ENCODE results near the gene PTPN11. TPM values are rescaled to one million over a fixed set of nuclear protein-coding genes. Genes with fewer than 3 reads are reported as not detected.
"Not testable (repeated sequence)": the region's sequence is repeated elsewhere in the genome, so short reads cannot be mapped to it uniquely, and the experiment has no call there.

PTPN11 gene
- total and polyA plus RNA-seq, 7 experiments from 2014 or later, result 43.5 to 94.7 (median 47.3) TPM

- H3K9me3 ChIP-seq (ENCODE audit: control insufficient read depth in 2 of 3, low read length in 3 of 3); POLR2A ChIA-PET; H3K27ac ChIP-seq (ENCODE audit: low read depth, low read length); H3K9me3 Mint-ChIP-seq; CTCF ChIA-PET; H3K36me3 Mint-ChIP-seq; ATAC-seq; DNase-seq; H3K4me3 ChIP-seq (ENCODE audit: low read length); H3K27ac Mint-ChIP-seq; H3K36me3 ChIP-seq (ENCODE audit: control insufficient read depth in 2 of 3, insufficient read depth in 3 of 3, low read length in 3 of 3); H3K27me3 ChIP-seq (ENCODE audit: control insufficient read depth in 2 of 2, insufficient read depth in 2 of 2, low read length in 2 of 2); H3K27me3 Mint-ChIP-seq: not testable (repeated sequence)
- Mint-ChIP-seq H3K4me3 (peak overlapping the region in 2 of 10 donors; percentile 29 to 71), H3K4me1 (peaks cover 7 to 25% (median 21%) of the 10 kb centered on the region in 7 donors)
- intact Hi-C loops (cut with micrococcal nuclease), result loop anchor here in 1 of 2 donors (10.0 kb wide), 1 partner anchor 731 kb away; the partner anchor contains the start of genes ACAD10 and BRAP
- H3K4me1 ChIP-seq (ENCODE audit: control insufficient read depth in 2 of 2, insufficient read depth in 2 of 2, low read length in 2 of 2), result peaks cover 7 to 12% of the 10 kb centered on the region in 2 donors
These were observed 3.3 kb upstream of the PTPN11 start for GRCh38 chr12:112415457-112415856.

DNA sequence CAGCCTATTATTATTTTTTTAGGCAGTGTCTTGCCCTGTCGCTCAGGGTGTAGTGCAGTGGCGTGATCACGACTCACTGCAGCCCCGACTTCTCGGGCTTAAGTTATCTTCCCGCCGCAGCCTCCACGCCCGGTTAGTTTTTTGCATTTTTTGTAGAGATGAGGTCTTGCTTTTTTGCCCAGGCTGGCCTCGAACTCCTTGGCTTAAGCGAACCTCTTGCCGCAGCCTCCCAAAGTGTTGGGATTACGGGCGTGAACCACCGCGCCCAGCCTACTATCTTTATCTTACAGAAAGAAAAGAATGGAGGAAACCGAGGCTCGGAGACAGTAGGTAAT, 507 bp upstream of the PTPN11 start:
- Histone ChIP-seq H3K4me3 (ENCODE audit: low read length) (peak overlapping the region; percentile 100), H3K36me3 (ENCODE audit: control insufficient read depth in 2 of 3, insufficient read depth in 3 of 3, low read length in 3 of 3) (peaks cover 0 to 7% (median 0%) of the 10 kb centered on the region in 3 experiments), H3K9me3 (ENCODE audit: control insufficient read depth in 2 of 3, low read length in 3 of 3) (no peaks in the 10 kb centered on the region), H3K27ac (ENCODE audit: low read depth, low read length) (peak overlapping the region; percentile 91), H3K27me3 (ENCODE audit: control insufficient read depth in 2 of 2, insufficient read depth in 2 of 2, low read length in 2 of 2) (no peaks in the 10 kb centered on the region), H3K4me1 (ENCODE audit: control insufficient read depth in 2 of 2, insufficient read depth in 2 of 2, low read length in 2 of 2) (peaks cover 23 to 28% of the 10 kb centered on the region in 2 donors)
- Mint-ChIP-seq H3K27me3 (no peaks in the 10 kb centered on the region), H3K27ac (peak overlapping the region; percentile 94 to 100 (median 98)), H3K36me3 (peaks cover 0 to 5% (median 0%) of the 10 kb centered on the region in 5 donors), H3K9me3 (peaks cover 0 to 5% (median 0%) of the 10 kb centered on the region in 11 donors), H3K4me1 (peaks cover 17 to 45% (median 40%) of the 10 kb centered on the region in 7 donors), H3K4me3 (peak overlapping the region; percentile 90 to 100 (median 96))
- CTCF ChIA-PET, result no interaction called here
- no peak for ATAC-seq
- intact Hi-C loops (cut with micrococcal nuclease), result loop anchor here (1.0 to 10.0 kb wide), 4 partner anchors 9 to 733 kb away; partner anchors contain the start of genes HECTD4 (in 2 of the 2), RPL6 (in 2 of the 2), ACAD10 (in 1 of the 2) and BRAP (in 1 of the 2)
- POLR2A ChIA-PET, result interaction anchor here (0.7 to 1.5 kb wide), 7 partner anchors 8 to 311 kb away, joined by 3 to 4 read pairs (median 3); no protein-coding TSS in a partner anchor
- DNase-seq, result no peak

DNA sequence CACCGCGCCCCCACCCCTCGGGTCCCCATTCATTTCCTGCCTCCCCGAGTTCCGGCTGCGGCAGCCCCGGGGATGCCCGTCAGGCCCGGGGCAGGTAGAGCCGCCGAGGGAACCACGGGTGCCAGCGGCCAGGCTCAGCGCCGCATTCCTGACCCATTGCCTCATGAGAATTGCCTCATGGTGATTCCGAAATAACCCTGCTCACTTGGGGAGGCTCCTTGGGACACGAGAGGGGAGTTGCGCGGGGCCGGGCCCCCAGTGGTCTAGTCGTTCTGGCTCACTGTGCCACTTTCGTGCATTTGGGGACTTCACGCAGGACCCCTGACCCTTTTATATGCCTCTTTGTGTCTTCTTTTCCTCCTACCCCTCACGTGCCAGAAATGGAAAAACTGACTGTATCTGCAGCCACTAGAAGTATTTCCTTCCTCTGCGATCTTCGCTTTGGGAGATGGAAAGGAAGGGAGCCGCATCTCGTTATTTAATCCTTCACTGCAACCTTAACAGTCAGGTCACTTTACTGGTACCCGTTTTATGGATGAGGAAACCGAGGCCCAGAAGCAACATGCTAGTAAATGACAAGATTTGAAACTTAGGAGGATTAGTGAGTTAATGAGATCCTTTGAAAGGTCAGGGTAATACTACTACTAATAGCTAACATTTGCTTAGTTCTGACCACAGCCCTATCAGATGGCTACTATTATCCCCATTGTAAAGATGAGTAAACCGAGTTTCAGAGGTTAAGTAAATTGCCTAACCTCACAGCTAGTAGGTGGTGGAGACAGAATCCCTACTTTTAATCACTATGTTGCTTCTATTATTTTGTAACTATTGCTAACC, 768 bp downstream of the PTPN11 start:
- ATAC-seq (no peak), DNase-seq (peak in 1 of 9 donors; percentile 62)
- Histone ChIP-seq H3K27ac (ENCODE audit: low read depth, low read length) (peak overlapping the region; percentile 91), H3K4me3 (ENCODE audit: low read length) (peak overlapping the region; percentile 100), H3K36me3 (ENCODE audit: control insufficient read depth in 2 of 3, insufficient read depth in 3 of 3, low read length in 3 of 3) (peaks cover 0 to 7% (median 0%) of the 10 kb centered on the region in 3 experiments), H3K27me3 (ENCODE audit: control insufficient read depth in 2 of 2, insufficient read depth in 2 of 2, low read length in 2 of 2) (no peaks in the 10 kb centered on the region), H3K4me1 (ENCODE audit: control insufficient read depth in 2 of 2, insufficient read depth in 2 of 2, low read length in 2 of 2) (peaks cover 30 to 35% of the 10 kb centered on the region in 2 donors), H3K9me3 (ENCODE audit: control insufficient read depth in 2 of 3, low read length in 3 of 3) (no peaks in the 10 kb centered on the region)
- peak overlapping the region; percentile 87 to 97 (median 93) for H3K27ac Mint-ChIP-seq
- peak overlapping the region; percentile 86 to 99 (median 92) for H3K4me3 Mint-ChIP-seq
- ChIA-PET POLR2A (interaction anchor here (1.0 kb wide), 3 partner anchors 12 to 35 kb away, joined by 3 to 4 read pairs (median 3); no protein-coding TSS in a partner anchor), CTCF (no interaction called here)
- peaks cover 0 to 5% (median 3%) of the 10 kb centered on the region in 5 donors for H3K36me3 Mint-ChIP-seq
- intact Hi-C loops (cut with micrococcal nuclease), result loop anchor here in 1 of 2 donors (2.0 to 10.0 kb wide), 2 partner anchors 37 to 735 kb away; partner anchors contain the start of genes ACAD10, BRAP and HECTD4
- no peaks in the 10 kb centered on the region for H3K27me3 Mint-ChIP-seq
- H3K4me1 Mint-ChIP-seq, result peaks cover 26 to 52% (median 47%) of the 10 kb centered on the region in 7 donors
- peaks cover 0 to 5% (median 0%) of the 10 kb centered on the region in 11 donors for H3K9me3 Mint-ChIP-seq

- Mint-ChIP-seq H3K27ac (peak overlapping the region in 6 of 9 donors; percentile 17 to 75 (median 56)), H3K27me3 (no peaks in the 10 kb centered on the region), H3K4me1 (peaks cover 26 to 56% (median 53%) of the 10 kb centered on the region in 7 donors), H3K4me3 (peak overlapping the region; percentile 63 to 99 (median 92)), H3K36me3 (peaks cover 0 to 5% (median 3%) of the 10 kb centered on the region in 5 donors), H3K9me3 (peaks cover 0 to 5% (median 0%) of the 10 kb centered on the region in 11 donors)
- no peak for DNase-seq
- Histone ChIP-seq H3K27me3 (ENCODE audit: control insufficient read depth in 2 of 2, insufficient read depth in 2 of 2, low read length in 2 of 2) (no peaks in the 10 kb centered on the region), H3K4me1 (ENCODE audit: control insufficient read depth in 2 of 2, insufficient read depth in 2 of 2, low read length in 2 of 2) (peaks cover 30 to 37% of the 10 kb centered on the region in 2 donors), H3K9me3 (ENCODE audit: control insufficient read depth in 2 of 3, low read length in 3 of 3) (no peaks in the 10 kb centered on the region), H3K36me3 (ENCODE audit: control insufficient read depth in 2 of 3, insufficient read depth in 3 of 3, low read length in 3 of 3) (peaks cover 0 to 7% (median 0%) of the 10 kb centered on the region in 3 experiments), H3K27ac (ENCODE audit: low read depth, low read length) (no peak overlapping the region), H3K4me3 (ENCODE audit: low read length) (no peak overlapping the region)
- CTCF ChIA-PET, result no interaction called here
- POLR2A ChIA-PET, result no interaction called here
- no peak for ATAC-seq
- intact Hi-C loops (cut with micrococcal nuclease), result no loop called here
These were observed 2.0 kb downstream of the PTPN11 start for GRCh38 chr12:112420740-112421139.

DNA sequence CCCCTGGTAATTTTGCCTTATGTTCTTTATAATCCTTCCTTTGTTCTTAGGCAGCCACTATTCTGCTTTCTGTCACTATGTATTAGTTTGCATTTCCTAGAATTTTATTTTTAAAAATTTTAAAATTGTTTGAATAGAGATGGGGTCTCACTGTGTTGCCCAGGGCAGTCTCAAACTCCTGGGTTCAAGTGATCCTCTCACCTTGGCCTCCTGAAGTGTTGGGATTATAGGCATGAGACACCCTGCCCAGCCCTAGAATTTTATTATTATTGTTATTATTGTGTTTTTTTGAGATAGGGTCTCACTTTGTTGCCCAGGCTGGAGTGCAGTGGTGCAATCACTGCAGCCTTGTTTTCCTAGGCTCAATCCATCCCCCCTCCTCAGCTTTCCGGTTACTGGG, 2.6 kb downstream of the PTPN11 start:
- Mint-ChIP-seq H3K27ac (peak overlapping the region in 2 of 9 donors; percentile 25 to 82), H3K36me3 (peaks cover 0 to 5% (median 3%) of the 10 kb centered on the region in 5 donors), H3K27me3 (no peaks in the 10 kb centered on the region), H3K4me3 (peak overlapping the region in 7 of 10 donors; percentile 8 to 99 (median 92)), H3K9me3 (peaks cover 0 to 5% (median 0%) of the 10 kb centered on the region in 11 donors), H3K4me1 (peaks cover 26 to 62% (median 53%) of the 10 kb centered on the region in 7 donors)
- peaks cover 0 to 7% (median 0%) of the 10 kb centered on the region in 3 experiments for H3K36me3 ChIP-seq (ENCODE audit: control insufficient read depth in 2 of 3, insufficient read depth in 3 of 3, low read length in 3 of 3)
- no peak for DNase-seq
- CTCF ChIA-PET, result no interaction called here
- POLR2A ChIA-PET, result no interaction called here
- intact Hi-C loops (cut with micrococcal nuclease), result no loop called here
- no peak for ATAC-seq
- H3K9me3 ChIP-seq (ENCODE audit: control insufficient read depth in 2 of 3, low read length in 3 of 3), result no peaks in the 10 kb centered on the region
- H3K27me3 ChIP-seq (ENCODE audit: control insufficient read depth in 2 of 2, insufficient read depth in 2 of 2, low read length in 2 of 2), result no peaks in the 10 kb centered on the region
- H3K27ac ChIP-seq (ENCODE audit: low read depth, low read length), result no peak overlapping the region
- peaks cover 30 to 37% of the 10 kb centered on the region in 2 donors for H3K4me1 ChIP-seq (ENCODE audit: control insufficient read depth in 2 of 2, insufficient read depth in 2 of 2, low read length in 2 of 2)
- H3K4me3 ChIP-seq (ENCODE audit: low read length), result no peak overlapping the region

- DNase-seq (no peak), ATAC-seq (no peak)
- peak overlapping the region in 1 of 9 donors; percentile 2 for H3K27ac Mint-ChIP-seq
- ChIA-PET POLR2A (interaction anchor here (0.6 kb wide), 1 partner anchor 53 kb away, joined by 4 read pairs; no protein-coding TSS in a partner anchor), CTCF (no interaction called here)
- H3K4me1 ChIP-seq (ENCODE audit: control insufficient read depth in 2 of 2, insufficient read depth in 2 of 2, low read length in 2 of 2), result peaks cover 30 to 37% of the 10 kb centered on the region in 2 donors
- no peak overlapping the region for H3K4me3 ChIP-seq (ENCODE audit: low read length)
- intact Hi-C loops (cut with micrococcal nuclease), result no loop called here
- H3K4me3 Mint-ChIP-seq, result peak overlapping the region in 4 of 10 donors; percentile 14 to 49 (median 23)
- H3K27me3 ChIP-seq (ENCODE audit: control insufficient read depth in 2 of 2, insufficient read depth in 2 of 2, low read length in 2 of 2), result no peaks in the 10 kb centered on the region
- peaks cover 0 to 5% (median 0%) of the 10 kb centered on the region in 11 donors for H3K9me3 Mint-ChIP-seq
- H3K27me3 Mint-ChIP-seq, result no peaks in the 10 kb centered on the region
- peaks cover 0 to 4% (median 3%) of the 10 kb centered on the region in 5 donors for H3K36me3 Mint-ChIP-seq
- H3K9me3 ChIP-seq (ENCODE audit: control insufficient read depth in 2 of 3, low read length in 3 of 3), result no peaks in the 10 kb centered on the region
- peaks cover 0 to 7% (median 0%) of the 10 kb centered on the region in 3 experiments for H3K36me3 ChIP-seq (ENCODE audit: control insufficient read depth in 2 of 3, insufficient read depth in 3 of 3, low read length in 3 of 3)
- peaks cover 26 to 65% (median 53%) of the 10 kb centered on the region in 7 donors for H3K4me1 Mint-ChIP-seq
- no peak overlapping the region for H3K27ac ChIP-seq (ENCODE audit: low read depth, low read length)
These were observed 3.8 kb downstream of the PTPN11 start for GRCh38 chr12:112422531-112422930.
